Measurements from ENCODE around the gene EPHX1. TPM values are rescaled to one million over a fixed set of nuclear protein-coding genes. Genes with fewer than 3 reads are reported as not detected.

The EPHX1 gene
- total RNA-seq, 1 donor from 2014 or later, result 1.2 TPM

DNA sequence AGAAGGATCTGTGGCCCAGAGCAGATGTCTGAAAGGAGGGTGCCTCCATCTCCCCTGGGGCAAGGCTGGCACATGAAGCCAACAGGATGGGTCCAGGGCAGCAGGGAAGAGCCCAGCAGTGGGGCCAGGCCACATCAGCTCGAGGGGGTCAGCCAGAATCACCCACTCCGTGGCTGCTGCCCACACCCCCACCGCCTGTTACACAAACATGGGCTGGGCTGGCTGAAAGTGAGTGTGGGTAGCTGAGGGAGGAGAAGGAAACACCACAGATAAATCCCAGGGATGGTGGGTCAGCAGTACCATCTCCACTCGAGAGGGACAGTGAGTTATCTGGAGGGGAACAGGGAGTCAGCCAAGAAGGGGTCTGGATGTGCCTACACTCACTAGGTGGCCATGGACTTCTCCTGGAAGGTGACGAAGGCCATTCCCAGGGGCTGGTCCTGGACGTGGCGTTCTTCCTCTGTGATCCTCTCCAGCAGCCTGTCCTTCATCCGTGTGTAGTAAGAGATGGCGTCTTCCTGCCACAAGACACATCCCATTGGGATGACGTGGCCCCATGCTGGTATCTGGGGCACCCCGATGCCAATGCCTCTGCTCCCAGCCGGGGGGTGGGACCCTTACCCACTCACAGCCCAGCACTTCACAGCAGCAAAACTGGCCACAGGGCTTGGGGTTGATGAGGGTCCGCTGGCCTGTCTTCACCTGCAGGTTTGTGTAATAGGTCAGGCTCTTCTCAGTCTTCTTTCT lies 52.1 kb downstream of the EPHX1 start:
- H3K9me3 Mint-ChIP-seq, result no peaks in the 10 kb centered on the region
- no peak overlapping the region for H3K4me3 Mint-ChIP-seq
- H3K27ac Mint-ChIP-seq, result no peak overlapping the region
- no peaks in the 10 kb centered on the region for H3K27me3 Mint-ChIP-seq
- peaks cover 87% of the 10 kb centered on the region for H3K36me3 Mint-ChIP-seq (ENCODE audit: low read depth)
- ATAC-seq (ENCODE audit: low read depth) (no peak), DNase-seq (no peak)
- intact Hi-C loops (cut with micrococcal nuclease), result no loop called here
- ChIA-PET CTCF (interaction anchor here (0.6 to 1.1 kb wide), 2 partner anchors 19 to 70 kb away, joined by 3 read pairs; no protein-coding TSS in a partner anchor), POLR2A (interaction anchor here (0.5 kb wide), 1 partner anchor 8 kb away, joined by 5 read pairs; no protein-coding TSS in a partner anchor)
- peaks cover 13% of the 10 kb centered on the region for H3K4me1 Mint-ChIP-seq
- TF ChIP-seq, protein P1, sequence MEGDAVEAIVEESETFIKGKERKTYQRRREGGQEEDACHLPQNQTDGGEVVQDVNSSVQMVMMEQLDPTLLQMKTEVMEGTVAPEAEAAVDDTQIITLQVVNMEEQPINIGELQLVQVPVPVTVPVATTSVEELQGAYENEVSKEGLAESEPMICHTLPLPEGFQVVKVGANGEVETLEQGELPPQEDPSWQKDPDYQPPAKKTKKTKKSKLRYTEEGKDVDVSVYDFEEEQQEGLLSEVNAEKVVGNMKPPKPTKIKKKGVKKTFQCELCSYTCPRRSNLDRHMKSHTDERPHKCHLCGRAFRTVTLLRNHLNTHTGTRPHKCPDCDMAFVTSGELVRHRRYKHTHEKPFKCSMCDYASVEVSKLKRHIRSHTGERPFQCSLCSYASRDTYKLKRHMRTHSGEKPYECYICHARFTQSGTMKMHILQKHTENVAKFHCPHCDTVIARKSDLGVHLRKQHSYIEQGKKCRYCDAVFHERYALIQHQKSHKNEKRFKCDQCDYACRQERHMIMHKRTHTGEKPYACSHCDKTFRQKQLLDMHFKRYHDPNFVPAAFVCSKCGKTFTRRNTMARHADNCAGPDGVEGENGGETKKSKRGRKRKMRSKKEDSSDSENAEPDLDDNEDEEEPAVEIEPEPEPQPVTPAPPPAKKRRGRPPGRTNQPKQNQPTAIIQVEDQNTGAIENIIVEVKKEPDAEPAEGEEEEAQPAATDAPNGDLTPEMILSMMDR (IDR thresholded peaks at IDR 0.05), result no peak

DNA sequence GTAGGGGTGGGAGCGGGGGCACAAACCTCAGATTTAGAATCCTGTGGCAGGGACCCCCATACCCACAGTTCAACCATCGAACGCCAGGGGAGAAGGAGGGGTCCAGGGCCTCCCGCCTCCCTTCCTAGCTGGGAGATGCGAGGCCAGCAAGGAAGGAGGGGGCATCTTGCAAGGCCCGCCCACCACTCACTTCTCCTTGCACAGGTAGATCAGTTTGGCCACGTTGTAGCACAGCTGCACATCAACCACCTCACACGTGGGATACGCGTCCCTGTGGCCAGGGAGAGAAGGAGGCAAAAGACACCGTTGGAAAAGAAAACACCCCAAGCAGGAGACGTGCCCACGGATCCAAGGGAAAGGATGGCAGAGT lies 52.6 kb downstream of the EPHX1 start:
- DNase-seq (no peak), ATAC-seq (ENCODE audit: low read depth) (no peak)
- no peaks in the 10 kb centered on the region for H3K9me3 Mint-ChIP-seq
- no peak overlapping the region for H3K27ac Mint-ChIP-seq
- H3K4me3 Mint-ChIP-seq, result no peak overlapping the region
- H3K36me3 Mint-ChIP-seq (ENCODE audit: low read depth), result peaks cover 89% of the 10 kb centered on the region
- intact Hi-C loops (cut with micrococcal nuclease), result no loop called here
- H3K27me3 Mint-ChIP-seq, result no peaks in the 10 kb centered on the region
- ChIA-PET CTCF (interaction anchor here (0.6 kb wide), 1 partner anchor 71 kb away, joined by 3 read pairs; no protein-coding TSS in a partner anchor), POLR2A (no interaction called here)
- peaks cover 15% of the 10 kb centered on the region for H3K4me1 Mint-ChIP-seq
- TF ChIP-seq, protein P1 (IDR thresholded peaks at IDR 0.05), result no peak

DNA sequence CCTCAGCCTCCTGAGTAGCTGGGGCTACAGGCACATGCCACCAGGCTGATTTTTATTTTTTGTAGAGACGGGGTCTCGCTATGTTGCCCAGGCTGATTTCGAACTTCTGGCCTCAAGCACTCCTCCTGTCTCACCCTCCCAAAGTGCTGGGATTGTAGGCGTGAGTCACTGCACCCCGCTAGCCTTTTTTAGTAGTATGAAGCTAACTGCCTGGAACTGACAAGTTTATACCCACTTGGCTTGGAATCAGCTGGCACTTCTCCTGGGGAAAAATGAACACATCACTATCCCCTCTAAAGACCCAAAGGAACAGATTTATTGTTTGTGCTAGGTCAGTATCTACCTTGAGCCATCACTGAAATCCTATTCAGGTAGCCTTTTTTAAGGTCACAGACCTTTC lies 53.2 kb downstream of the EPHX1 start:
- ChIA-PET POLR2A (no interaction called here), CTCF (interaction anchor here (0.6 kb wide), 1 partner anchor 72 kb away, joined by 3 read pairs; no protein-coding TSS in a partner anchor)
- ATAC-seq (ENCODE audit: low read depth) (no peak), DNase-seq (no peak)
- no peak overlapping the region for H3K27ac Mint-ChIP-seq
- H3K36me3 Mint-ChIP-seq (ENCODE audit: low read depth), result peaks cover 90% of the 10 kb centered on the region
- H3K9me3 Mint-ChIP-seq, result no peaks in the 10 kb centered on the region
- H3K27me3 Mint-ChIP-seq, result no peaks in the 10 kb centered on the region
- TF ChIP-seq, protein P1 (IDR thresholded peaks at IDR 0.05), result no peak
- intact Hi-C loops (cut with micrococcal nuclease), result no loop called here
- no peak overlapping the region for H3K4me3 Mint-ChIP-seq
- peaks cover 15% of the 10 kb centered on the region for H3K4me1 Mint-ChIP-seq

- ChIA-PET POLR2A (interaction anchor here (1.0 kb wide), 2 partner anchors 15 to 88 kb away, joined by 4 to 5 read pairs; partner anchors contain the start of gene SRP9), CTCF (interaction anchor here (0.6 kb wide), 1 partner anchor 12 kb away, joined by 3 read pairs; no protein-coding TSS in a partner anchor)
- DNase-seq, result no peak
- H3K36me3 Mint-ChIP-seq (ENCODE audit: low read depth), result peaks cover 91% of the 10 kb centered on the region
- TF ChIP-seq, protein P1 (IDR thresholded peaks at IDR 0.05), result no peak
- intact Hi-C loops (cut with micrococcal nuclease), result no loop called here
- no peaks in the 10 kb centered on the region for H3K9me3 Mint-ChIP-seq
- H3K4me1 Mint-ChIP-seq, result peaks cover 18% of the 10 kb centered on the region
- ATAC-seq (ENCODE audit: low read depth), result peak; percentile 22
- H3K4me3 Mint-ChIP-seq, result no peak overlapping the region
- no peaks in the 10 kb centered on the region for H3K27me3 Mint-ChIP-seq
- no peak overlapping the region for H3K27ac Mint-ChIP-seq
Observed at GRCh38 chr1:225865514-225865913, 55.6 kb downstream of the EPHX1 start.

All from activated B cell treated with CpG ODN at 0.5 μM for 24 hours (primary cell).